LoVo (cell line): ENCODE results near the gene C1orf159.
"Not testable (repeated sequence)": the region's sequence is repeated elsewhere in the genome, so short reads cannot be mapped to it uniquely, and the experiment has no call there.

Experiments
- DNase-seq: peaks from one replicate; pipeline ENCODE4 v3.0.0-alpha.2; 2016; ENCODE audit warnings: low spot score

Gene C1orf159

DNA sequence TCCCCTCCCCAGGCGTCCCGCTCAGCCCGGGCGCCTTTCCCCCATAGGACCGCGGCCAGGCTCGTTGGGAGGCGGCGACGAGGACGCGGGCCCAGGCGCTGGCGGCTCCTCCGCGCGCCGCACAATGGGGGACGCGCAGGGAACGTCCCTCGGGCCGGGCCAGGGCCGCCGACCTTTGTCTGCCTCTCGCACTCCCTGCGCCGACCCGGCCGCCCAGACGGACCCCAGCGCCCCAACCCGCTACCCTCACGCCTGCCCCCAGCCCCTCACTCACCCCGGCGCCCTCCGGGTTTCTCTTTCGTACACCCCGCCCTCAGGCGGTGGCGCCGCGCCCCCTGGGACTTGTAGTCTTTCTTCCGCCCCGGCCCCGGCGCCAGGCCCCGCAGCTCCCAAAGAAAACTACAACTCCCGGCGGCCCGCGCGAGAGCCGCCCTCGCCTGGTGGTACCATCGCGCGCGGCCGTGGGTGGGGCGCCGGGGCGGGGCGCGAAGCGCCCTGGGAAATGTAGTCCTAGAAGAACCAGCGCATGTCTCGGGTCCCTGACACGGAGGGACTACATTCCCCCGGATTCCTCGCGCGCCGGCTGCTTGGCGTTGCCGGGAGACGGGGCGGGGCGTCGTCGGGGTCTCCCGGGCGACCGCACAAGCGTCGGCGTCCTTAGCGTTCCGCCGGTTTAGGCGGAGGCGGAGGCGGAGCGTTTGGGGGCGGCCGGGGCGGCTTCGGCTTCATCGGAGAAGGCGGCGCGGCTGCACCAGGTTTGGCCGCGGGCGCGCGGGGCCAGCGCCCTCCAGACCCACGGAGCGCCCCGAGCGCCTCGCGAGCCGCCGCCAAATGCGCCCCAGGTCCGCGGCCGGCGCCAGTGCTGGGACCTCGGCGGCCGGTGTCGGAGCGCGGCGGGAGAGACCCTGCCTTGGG is at the start of gene C1orf159:
C1orf159 (minus strand) TSS at position 304 of the 915 bp plus-strand sequence. CDS start 24,546 bp downstream, outside the sequence.
- DNase-seq = peak; percentile 98

DNA sequence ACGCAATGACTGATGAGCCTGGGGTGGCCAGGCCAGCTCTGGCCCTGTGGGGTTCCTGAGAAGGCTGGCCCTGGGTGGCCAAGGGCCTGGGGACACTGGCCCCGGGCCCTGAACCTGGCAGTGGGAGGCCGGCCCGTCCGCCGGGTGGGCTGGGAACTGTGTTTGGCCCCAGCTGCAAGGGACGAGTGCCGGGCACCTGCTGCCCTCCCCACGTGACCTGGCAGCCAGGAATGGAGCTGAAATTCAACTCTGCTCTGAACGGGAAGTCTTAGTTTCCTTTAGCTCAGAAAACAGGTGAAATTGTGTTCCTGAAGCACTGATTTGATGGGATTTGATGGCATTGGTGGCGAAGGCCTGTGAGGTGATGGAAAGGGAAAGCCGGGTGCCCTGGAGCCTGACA is 49.6 kb upstream of the C1orf159 start:
- no peak for DNase-seq

DNA sequence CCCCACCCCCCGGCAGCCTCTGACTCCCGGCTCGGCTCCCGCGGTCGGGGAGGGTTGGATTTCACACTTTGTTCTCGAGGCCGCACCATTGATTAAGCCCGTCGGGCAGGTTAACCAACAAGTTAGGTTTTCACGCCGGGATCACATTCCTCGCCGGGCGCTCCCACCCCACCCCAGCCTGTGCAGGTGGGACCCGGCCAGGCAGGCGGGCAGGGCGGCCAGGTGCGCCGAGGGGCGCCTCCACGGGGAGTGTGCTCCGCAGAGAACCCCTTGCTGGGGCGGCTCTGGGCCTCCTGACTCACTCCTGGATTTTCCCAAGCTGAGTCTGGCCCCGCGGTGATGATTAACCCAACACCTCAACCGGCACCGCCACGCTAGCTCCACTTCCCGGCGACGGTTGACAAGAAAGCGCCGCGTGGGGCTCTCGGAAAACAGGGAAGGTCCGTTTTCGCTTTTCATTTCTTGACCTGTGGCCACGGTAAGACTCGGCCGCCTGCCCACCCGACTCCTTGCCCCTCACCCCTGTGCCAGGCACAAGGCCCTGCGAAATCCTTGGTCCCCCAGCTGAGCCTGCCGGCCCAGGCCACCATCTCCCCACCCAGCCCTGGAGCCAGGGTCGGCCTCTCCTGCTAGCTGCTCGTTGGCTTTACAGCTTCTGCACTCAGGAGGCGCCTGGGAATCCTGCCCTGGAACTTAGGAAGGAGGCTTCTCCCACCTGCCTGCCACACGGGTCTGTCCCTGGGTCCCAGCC is 49.0 kb upstream of the C1orf159 start:
- peak; percentile 70 for DNase-seq

DNA sequence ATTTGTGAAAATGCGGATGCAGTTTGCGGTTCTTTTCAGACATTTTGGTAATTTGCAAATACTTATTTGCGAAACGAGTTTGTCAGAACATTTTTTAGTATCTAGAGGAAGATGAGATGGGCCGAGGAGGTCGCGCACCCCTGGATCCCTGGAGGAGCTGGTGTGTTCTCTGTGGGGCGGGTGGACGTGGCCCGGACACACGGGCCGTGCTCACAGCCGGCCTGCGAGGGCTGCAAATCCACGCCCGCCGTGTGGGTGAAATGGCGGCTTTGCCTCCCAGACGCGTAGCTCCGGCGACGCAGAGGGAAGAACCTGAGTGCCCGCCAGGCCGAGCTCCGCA is 48.4 kb upstream of the C1orf159 start:
- DNase-seq = no peak

DNA sequence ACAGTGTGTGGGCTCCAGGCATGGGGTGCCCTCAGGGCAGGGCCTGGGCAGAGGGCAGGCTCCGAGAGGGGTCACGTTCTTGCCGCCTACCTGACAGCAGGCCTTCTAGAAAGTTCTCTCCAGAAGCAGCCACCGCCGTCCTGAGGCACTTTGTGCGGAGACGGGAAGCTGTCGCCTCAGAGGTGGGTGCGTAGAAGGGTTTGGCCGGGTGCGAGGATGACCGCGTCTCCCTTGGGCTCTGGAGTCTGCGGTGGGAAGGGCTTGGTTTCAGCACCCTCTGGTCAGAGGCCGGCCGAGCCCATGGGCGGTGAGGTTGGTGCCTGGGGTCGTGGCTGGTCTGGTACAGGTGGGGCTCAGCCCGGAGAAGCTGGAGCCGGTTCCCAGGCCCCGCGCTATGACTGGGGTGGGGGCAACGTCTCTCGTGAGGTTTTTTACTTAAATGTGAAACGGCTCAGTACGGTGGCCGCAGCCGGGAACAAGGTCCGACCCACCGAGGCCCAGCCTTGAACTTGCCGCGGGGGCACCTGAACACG is 47.7 kb upstream of the C1orf159 start:
- DNase-seq = no peak

DNA sequence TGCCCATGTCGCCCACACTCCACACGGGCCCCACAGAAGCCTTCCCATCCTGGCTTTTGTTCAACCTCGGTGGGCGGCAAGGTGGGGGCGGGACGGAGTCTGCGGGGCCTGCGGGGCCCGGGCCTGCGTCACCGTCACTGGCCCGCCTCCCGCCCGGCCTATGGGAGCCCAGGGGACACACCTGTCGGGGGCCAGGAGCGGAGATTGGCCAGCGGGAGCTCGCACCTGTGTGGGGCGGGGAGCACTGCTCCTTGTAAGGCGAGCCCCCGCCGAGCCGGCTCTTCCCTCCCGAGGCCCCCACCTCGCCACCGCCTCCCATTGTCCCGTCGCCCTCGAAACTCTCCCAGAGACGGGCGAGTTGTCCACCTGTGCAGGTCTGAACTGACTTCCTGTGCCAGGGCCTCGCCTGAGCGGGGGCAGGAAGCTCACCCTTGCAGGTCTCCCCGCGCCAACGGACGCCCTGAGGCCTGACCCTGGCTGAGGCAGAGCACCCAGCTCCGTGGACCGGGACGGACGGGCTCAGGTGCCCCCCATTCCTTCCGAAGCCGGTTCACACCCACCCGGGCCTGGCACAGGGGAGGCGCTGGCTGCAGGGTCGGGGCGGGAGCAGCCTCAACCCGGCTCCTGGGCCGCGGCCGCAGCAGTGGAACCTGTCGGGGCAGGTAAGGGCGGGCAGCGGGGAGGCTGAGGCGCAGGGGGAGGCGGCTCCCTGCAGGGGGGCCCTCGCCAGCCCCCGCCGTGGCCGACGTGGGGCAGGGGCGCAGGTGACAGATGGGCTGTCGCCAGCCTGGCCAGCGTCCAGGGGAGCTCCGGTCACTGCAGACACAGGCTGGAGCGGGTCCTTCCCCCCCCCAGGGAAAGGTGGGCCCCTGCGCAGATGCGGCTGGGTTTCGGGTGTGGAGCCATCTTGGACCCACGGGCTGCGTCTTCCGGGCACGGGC is 47.0 kb upstream of the C1orf159 start:
- DNase-seq = peak; percentile 92

DNA sequence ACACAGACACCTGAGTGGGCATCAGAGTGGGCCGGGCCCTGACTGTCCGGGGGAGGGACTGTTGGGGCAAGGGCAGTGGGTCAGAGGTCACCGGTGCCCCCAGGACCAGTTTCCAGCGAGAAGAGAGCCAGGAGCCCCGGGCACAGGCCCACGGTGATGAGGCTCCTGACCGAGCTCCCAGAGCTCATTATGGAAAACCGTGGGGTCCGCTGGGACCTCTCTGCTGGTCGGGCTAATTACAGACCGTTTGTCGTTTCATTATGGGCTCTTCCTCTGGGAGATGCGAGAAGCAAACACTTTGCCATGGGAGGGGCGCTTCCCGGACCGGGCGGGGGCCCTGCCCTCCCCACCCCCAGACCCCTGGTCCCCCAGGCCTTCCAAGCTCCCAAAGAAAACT is 45.8 kb upstream of the C1orf159 start:
- no peak for DNase-seq

DNA sequence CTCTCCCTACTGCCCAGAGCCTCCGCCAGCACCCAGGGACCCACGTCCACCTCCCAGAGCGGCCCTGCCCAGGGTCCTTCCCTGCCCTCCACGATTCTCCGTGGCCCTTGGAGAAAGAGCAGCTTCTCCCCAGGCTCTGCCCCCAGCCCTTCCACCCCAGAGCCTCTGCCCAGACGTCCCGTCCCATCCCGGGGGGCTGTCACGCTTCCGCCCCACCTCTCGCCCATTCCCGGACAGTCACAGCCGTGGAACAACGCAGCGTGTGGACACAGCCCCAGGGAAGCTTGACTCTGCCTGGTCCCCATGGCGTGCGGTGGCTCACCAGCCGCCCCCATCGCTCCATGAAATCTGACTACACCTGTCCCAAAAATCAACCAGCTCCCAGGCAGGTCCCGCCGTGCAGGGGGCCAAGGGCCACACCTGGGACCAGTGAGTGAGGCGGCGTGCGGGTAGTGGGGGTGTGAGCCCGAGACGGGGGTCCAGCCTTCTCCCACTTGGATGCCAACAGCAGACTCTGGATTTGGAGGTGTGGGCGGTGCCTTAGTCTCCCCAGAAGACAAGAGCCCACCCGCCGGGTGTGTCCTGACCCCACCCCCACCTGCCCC is 45.3 kb upstream of the C1orf159 start:
- DNase-seq = no peak

DNA sequence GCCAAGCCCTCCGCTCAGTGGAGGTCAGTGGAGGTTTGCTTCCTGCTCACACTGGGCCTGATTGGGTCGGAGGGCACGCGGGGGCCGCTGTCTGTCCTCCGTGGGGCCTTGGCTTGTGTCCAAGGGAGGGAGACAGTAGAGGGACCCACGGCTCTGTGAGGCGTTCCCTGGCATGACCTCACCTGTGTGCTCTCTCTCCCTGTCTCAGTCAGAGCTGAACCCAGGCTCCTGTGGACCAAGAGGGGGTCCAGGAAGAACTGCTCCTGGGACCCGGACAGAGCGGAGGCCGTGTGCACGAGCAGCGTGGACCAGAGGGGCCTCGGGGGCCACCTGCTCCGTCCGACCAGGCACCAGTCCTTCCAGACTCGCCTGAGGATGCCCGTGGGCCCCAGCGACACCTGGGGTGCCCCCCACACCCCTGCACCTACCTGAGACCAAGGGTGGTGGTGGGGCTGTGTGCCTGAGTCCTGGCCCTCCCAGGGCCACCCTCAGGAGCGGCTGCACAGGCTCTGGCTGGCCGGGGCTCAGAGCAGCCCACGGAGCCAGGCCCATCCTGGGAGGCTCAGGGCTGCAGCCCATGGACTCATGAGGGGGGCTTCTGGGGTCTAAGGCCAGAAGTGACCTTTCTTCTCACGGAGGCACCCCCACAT is 44.5 kb upstream of the C1orf159 start:
- DNase-seq = no peak

DNA sequence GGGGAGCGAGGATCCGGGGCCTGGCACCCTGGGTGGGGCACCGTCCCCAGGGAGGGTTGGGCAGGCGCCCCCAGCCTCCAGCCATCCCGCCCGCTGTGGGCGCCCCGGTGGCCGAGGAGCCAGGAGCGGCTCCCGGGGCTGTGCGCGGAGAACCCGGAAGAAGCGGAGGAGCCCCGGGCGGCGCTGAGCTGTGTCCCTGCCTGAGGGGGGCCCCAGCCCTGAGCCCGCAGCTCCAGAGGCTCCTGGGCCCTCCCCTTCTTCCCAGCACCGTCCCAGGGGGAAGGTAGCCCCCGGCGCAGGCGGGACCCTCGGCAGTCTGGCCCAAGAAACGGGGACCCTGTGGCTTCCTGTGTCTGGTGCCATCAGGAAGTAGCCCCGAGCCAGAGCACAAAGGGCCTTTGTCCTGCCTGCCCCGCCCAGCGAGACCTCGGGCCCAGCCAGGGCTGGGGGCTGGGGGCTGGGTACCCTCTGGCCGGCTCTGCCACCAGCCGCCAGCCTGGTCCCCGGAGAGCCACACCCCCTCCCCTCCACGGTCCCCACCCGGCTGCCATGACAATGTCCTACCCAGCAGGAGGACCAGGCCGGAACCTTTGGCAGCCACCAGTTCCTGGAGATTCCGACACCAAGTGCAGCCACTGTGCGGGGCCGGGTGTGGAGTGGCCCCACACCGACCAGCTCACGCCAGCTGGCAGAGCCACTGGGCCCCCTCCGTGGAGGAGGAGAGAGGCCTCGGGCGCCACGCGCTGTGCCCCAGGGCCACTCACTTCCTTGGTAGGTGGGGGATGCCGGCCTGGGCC is 42.2 kb upstream of the C1orf159 start:
- DNase-seq = peak; percentile 81

DNA sequence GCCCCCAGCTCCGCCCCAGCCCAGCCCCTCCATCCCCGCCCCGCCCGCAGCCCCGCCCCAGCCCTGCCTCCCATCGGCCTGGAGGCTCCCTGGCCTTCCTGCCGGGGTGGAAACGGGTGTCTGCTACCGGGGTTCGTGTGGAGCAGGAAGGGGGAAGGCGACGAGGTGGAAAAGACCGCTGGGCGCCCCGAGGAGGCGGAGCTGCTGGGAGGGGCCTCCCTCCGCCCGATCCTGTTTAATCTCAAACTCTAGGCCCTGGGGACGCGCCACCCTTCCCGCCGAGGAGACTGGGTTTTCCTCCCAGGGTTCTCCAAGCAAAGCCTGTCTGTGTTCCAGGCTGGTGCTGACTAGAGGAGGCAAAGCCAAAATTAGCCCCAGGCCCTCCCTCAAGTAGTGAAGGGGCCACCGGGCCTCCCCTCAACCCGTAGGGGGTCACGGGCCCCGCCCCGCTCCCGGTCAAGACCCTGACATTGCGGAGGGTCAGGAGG is 41.6 kb upstream of the C1orf159 start:
- peak; percentile 81 for DNase-seq

DNA sequence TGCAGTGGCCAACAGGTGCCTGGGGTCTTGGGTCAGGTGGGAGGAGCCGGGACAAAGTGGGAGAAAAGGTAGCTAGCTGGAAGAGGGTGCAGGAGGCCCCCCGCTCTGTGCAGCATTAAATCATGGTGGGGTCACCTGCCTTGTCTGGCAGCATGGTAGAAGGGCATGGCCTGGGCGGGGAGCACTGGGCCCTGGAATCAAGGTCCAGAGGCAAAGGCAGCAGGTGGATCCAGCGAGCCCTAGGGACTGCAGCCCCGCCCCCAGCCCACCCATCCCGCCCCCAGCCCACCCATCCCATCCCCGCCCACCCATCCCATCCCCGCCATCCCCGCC is 41.1 kb upstream of the C1orf159 start:
- DNase-seq = no peak

DNA sequence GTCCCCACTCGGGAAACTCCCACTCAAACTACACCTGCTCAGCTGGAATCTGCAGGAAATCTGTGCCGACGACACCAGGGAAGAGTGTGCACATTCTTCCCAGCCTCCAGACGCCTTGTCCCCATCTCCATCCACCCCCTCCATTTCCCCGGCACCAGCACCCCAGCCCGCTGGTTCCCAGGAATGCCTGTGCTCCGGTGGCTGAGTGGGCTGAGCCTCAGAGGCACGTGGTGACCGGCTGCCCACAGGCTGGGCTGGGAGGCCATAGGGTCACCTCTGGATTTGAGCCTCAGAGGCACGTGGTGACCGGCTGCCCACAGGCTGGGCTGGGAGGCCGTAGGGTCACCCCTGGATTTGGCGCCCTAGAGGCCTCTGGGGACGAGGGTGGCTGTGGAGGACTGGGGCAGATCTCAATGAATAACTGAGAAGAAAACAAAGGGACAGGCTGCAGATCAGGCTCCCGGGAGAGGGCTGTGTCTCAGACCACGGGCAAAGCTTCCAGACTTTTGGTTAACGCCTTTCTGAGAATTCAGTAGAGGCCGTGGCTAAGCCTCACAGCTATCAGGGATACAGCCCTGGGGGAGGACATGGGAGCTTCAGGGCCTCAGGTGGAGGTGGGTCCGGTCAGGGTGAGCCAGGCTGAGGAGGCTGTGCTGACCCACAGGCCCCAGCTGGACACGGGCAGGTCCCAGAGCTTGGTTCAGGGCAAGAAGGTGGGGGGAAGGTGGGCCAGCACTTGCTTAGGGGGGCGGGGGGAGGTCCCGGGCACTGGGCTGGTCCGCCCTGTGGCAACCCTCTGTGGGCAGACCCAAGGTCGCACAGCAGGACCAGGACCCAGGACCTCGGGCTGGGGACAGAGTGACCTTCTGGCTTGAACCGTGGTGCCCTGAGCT is 40.5 kb upstream of the C1orf159 start:
- DNase-seq = no peak

DNA sequence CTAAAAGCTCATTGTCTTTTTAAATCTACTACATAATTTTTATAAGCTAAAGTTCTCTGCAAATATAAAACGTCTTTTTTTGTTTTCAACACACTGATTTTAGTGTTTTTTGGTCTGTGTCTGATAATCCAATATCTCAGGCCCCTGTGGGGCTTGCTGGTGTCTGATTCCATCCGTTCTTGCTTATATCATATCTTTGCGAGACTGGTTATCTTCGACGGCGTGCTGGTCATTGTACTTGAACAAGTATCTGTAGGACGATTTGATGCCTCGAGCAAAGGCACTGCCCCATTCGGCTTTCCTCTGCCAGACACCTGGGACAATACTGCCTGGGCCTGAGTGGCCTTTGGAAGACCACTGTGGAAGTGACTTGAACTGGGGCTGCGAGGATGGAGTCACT is 39.4 kb upstream of the C1orf159 start:
- DNase-seq = no peak

DNA sequence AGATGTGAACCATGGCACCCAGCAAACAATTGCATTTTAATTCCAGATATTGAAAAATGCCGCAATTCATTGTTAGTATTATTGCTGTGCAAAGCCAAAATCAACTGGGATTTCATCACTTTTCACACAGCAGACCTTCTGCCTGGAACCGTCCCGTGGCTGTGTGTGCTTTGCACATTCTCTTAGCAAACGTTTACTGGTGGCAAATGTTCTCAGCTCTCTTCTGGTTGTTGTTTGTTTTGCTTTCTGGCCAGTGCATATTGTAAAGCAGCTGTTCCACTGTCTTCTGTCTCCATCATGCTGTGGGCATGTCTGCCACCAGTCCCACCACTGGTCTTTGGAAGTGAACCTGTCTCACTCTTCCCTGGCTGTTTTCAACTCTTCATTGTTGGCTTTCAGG is 38.0 kb upstream of the C1orf159 start:
- DNase-seq = no peak

DNA sequence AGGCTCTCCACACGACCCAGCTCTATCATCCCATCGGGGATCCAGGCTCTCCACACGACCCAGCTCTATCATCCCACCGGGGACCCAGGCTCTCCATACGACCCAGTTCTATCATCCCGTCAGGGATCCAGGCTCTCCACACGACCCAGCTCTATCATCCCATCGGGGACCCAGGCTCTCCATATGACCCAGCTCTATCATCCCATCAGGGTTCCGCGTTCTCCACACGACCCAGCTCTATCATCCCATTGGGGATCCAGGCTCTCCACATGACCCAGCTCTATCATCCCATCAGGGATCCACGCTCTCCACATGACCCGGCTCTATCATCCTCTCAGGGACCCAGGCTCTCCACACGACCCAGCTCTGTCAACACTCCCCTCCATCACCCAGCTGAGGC is 37.3 kb upstream of the C1orf159 start:
- DNase-seq = not testable (repeated sequence)

DNA sequence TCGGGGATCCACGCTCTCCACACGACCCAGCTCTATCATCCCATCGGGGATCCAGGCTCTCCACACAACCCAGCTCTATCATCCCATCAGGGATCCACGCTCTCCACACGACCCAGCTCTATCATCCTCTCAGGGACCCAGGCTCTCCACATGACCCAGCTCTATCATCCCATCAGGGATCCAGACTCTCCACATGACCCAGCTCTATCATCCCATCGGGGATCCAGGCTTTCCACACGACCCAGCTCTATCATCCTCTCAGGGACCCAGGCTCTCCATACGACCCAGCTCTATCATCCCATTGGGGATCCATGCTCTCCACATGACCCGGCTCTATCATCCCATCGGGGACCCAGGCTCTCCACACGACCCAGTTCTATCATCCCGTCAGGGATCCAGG is 36.5 kb upstream of the C1orf159 start:
- DNase-seq = not testable (repeated sequence)

DNA sequence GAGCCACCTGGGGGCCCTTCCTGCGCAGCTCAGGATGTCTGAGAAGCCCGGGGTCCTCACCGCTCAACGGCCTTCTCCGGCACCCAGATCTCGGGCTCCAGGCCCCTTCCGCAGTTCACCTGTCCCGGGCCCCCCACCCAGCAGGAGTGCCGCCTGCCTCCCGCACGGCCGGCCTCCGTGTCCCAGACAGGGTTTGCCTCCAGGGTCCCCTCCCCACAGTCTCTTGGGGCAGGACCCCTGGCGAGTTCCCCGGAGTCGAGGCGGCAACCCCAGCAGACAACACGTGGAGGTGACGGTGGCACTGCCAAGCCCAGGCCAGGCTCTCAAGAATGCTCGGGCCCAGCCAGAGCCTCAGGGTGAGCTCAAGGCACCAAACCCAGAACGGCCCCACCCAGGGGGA is 35.4 kb upstream of the C1orf159 start:
- DNase-seq = no peak

DNA sequence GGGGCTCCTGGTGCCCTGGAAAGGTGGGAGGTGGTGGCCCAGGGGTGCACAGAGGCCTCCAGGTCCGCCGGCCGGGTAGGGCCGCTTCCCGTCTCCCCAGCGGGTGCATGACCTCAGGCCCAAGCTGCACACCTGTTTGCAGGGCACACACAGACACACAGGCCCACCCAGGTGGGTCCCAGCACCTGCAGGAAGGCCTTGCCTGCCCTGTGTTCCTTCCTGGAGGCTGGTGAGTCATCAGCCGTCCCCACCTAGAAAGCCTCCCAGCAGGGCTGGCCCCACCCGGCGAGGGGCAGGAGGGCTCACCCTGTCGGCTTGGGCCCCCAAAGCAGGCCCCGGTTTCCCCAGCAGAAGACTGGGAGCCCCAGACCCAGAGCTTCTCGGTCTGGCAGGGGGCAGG is 34.2 kb upstream of the C1orf159 start:
- DNase-seq = no peak
